ENCODE results near the gene RPP38.

The RPP38 gene

GRCh38 chr10:15113766-15114165 is 16.6 kb downstream of the RPP38 start:
- no peak for DNase-seq

DNA sequence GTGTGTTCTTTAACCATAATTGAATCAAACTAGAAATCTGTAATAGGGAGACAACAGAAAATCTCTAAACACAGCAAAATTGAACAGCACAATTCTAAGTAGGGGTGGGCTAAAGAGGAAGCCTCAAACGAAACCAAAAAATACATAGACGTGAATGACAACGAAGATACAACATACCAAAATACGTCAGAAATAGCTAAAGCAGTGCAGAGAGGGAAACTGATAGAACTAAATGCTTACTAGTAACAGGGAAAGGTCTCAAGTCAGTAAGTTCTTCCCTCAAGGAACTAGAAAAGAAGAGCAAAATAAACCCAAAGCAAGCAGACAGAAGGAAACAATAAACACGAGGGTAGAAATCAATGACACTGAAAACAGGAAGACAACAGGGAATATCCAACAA is 19.1 kb downstream of the RPP38 start:
- DNase-seq, result no peak

DNA sequence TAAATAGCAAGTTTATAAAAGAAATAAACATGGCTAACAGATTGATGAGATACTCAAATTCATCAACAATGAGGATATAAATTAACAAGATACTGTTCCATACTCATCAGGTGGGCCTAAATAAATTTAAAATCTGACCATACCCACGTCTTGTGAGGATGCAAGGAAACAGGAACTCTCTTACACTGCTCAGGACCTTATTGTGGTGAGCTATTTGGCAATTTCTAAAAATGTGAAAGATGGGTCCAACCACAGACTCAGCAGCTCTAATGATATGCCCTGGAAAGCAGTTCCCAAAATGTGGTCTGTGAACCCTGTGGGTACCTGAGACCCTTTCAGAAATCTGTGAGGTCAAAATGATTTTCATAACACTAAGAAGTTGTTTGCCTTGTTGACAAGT is 21.5 kb downstream of the RPP38 start:
- no peak for DNase-seq

DNA sequence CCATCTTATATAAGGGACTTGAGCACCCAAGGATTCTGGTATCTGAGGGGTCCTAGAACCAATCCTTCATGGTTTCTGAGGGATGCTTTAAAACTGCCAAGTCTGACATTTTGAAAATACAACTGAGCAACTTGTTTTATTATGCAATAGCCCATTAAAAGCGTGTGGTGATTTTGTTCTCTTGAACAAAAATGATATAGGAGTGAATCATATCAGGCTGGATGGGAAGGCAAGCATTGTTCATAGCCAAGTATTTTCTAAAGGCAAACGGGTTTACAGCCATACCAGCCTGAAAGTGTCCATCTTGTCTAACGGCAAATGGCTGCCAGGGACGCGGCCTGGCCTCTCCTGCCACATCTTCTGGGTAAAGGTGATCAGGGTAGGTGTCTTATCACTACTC is 23.4 kb downstream of the RPP38 start:
- no peak for DNase-seq

DNA sequence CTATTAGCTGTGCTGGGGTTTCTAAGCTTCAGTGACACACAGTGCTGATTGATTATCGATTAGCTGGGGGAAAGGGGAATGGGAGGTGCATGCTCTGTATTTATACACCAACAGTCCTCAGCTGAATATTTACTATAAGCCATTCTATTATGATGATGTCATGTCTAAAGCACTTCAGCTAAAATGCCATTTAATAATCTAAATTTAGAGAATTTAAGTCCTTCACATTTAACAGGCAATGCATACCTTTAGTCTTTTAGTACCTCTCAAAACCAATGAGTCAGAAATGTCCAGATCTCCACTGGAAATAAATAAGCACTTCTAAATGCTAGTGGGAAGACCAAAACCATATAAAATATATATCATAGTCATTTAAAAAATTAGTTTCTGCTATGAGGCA is 24.6 kb downstream of the RPP38 start:
- no peak for DNase-seq

DNA sequence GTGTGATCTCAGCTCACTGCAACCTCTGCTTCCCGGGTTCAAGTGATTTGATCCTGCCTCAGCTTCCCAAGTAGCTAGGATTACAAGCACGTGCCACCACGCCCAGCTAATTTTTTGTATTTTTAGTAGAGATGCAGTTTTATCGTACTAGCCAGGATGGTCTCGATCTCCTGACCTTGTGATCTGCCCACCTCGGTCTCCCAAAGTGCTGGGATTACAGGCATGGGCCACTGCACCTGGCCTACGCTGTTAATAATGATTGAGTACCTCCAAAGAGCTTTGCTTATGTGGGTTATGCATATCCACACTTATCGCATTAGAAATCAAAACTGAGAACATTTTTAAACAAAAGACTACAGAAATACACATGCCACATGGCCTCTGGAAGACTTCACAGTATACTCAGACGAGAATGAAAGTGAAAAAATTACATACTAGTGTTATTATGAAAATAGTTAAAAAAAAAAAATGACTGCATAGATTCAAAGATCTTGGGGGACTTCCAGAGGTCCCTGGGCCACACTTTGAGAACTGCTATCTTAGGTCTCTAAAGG is 25.4 kb downstream of the RPP38 start:
- no peak for DNase-seq

DNA sequence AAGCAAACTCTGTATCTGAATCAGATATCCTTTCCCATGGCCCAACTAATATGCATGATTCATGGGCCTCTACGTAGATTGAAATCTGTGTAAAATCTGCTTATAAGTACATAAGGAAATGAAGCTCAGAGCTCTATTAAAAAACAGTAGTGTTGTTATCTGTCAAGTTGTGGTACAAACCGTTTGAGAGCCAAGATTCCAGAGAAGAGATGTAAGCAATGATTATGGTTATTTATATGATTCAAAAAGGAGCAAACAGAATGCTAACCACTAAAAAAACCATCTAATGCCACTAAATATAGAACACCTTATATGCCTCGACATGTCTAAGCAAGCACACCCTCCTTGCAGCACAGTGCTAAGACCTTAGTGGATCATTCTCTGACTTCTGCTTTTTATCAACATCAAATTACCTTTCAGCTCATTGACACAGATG is 26.6 kb downstream of the RPP38 start:
- DNase-seq, result no peak

- DNase-seq, result no peak
These were observed 27.0 kb downstream of the RPP38 start for GRCh38 chr10:15124190-15124589.

DNA sequence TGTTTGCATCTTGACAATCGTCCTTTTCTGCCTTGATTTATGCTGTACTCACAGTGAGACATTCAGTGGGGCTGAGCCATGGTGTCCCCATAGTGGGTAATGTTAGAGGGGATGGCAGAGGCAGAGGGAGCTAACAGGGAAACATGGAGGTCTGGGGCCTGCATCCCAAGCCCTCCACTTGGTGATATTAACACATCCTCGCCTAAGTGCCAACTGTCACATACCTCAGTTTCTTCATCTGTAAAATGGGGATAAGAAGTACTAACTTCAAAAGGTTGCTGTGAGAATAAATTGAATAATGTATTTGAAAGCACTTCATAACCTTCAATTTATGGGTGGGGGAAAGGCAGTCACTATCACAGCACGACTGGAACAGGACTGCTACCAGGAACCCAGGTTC is 27.8 kb downstream of the RPP38 start:
- no peak for DNase-seq

DNA sequence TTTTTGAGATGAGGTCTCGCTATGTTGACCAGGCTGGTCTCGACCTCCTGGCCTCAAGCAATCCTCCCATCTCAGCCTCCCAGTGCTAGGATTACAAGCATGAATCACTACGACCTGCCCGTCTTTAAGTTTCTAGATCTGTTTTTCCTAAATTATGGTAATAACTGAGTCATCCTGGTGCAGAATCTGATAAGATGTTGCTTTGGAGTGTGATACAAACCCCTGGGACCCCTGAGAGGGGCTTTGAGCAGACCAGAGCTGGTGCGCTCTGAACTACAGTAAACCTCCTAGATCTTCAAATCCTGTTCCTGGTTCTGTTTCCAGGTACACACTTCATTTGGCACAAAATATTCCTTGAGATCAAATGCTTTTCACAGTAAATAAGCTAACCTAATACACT is 34.2 kb downstream of the RPP38 start:
- no peak for DNase-seq

DNA sequence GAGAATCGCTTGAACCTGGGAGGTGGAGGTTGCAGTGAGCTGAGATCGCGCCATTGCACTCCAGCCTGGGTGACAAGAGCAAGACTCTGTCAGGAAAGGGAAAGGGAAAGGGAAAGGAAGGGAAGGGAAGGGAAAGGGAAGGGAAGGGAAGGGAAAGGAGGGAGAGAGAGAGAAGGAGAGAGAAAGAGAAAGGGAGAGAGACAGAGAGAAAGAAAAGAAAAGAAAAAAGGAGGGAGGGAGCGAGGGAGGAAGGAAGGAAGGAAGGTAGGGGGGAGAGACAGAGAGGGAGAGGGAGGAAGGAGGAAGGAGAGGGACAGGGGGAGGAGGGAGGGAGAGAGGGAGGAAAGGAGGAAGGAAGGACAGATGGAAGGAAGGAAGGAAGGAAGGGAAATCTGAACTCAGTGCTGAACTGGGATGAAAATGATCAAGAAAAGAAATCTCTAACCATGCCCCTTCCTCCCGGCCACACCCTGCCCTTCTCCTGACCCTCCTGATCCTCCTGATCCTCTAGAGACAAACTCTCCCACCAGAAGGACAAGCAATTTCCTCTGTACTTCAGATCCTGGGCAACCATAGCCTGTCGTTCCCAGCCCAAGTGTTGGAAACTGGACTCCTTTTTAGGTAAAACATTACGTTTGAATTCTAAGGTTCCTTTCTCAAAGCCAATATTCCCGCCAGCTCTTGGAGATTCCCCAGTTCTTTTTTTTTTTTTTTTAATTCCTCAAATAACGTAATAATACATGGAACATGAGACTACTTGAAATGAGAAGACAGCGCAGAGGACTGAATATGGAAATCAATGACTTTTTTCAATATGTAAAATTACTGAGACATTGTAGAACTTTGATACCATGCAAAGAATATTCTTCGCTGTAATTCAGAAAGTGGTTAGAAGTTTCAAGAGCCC is 39.2 kb downstream of the RPP38 start:
- no peak for DNase-seq

GRCh38 chr10:15137036-15137359 is 39.8 kb downstream of the RPP38 start:
- DNase-seq, result no peak

- no peak for DNase-seq
These were observed 40.5 kb downstream of the RPP38 start for GRCh38 chr10:15137636-15138035.

GRCh38 chr10:15140698-15141097 is 43.5 kb downstream of the RPP38 start:
- DNase-seq, result no peak

- no peak for DNase-seq
These were observed 44.2 kb downstream of the RPP38 start for GRCh38 chr10:15141136-15142054.

GRCh38 chr10:15144788-15145187 is 47.6 kb downstream of the RPP38 start:
- DNase-seq, result no peak

GRCh38 chr10:15146366-15146765 is 49.2 kb downstream of the RPP38 start:
- no peak for DNase-seq

GRCh38 chr10:15147594-15148392 is 50.6 kb downstream of the RPP38 start:
- DNase-seq, result no peak

GRCh38 chr10:15149042-15149771 is 52.1 kb downstream of the RPP38 start:
- no peak for DNase-seq

DNA sequence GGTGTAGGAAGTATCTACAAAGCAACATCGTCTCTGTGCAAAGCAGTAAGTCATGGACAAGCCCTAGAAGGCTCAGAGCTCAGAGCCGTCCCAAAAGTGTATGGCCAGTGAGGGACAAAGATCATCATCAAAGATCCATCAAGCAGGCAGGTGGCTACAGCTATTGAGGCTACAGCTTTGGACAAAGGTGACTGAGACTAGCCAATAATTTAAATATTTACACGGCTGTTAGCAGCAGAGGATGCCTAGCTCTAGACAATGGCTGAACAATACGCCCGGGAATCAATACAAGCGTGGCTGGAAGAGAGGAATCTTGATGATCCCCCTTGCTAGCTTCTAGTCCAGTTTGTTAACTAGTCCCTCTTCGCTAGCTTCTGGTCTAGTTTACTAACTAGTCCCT is 53.4 kb downstream of the RPP38 start:
- DNase-seq, result no peak

GRCh38 chr10:15152556-15152955 is 55.4 kb downstream of the RPP38 start:
- no peak for DNase-seq

Data from activated naive CD4-positive, alpha-beta T cell (primary cell).